ENCODE results near the gene MRPL55. TPM values are rescaled to one million over a fixed set of nuclear protein-coding genes. Genes with fewer than 3 reads are reported as not detected.

Gene MRPL55
- total and polyA plus RNA-seq, 2 experiments from 2014 or later = 57.5 to 95.1 TPM

DNA sequence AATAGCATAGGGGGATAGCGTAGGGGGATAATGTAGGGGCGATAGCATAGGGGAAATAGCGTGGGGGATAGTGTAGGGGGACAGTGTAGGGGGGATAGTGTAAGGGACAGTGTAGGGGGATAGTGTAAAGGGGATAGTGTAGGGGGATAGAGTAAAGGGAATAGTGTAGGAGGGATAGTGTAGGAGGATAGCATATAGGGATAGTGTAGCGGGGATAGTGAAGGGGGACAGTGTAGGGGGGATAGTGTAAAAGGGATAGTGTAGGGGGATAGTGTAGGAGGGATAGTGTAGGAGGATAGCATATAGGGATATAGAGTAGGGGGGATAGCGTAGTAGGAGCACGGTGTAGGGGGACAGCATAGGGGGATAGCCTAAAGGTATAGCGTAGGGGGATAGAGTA lies 40.7 kb downstream of the MRPL55 start:
- 34 to 45% methylated on average over 4 to 7 of the region's 7 CpGs for WGBS, 2 experiments (ENCODE audit: low coverage in 1 of 2, low lambda C conversion rate in 2 of 2, missing lambda C conversion rate in 2 of 2)
- H3K9me3 ChIP-seq (ENCODE audit: low read depth) = no peaks in the 10 kb centered on the region
- no peak overlapping the region for H2AFZ ChIP-seq
- in situ Hi-C loops (cut with MboI) = no loop called here
- no peak overlapping the region for H3K4me2 ChIP-seq (ENCODE audit: unreplicated experiment)
- no peak overlapping the region for H3K27ac ChIP-seq
- no peaks in the 10 kb centered on the region for H4K20me1 ChIP-seq (ENCODE audit: insufficient read depth)
- no peaks in the 10 kb centered on the region for H3K79me2 ChIP-seq (ENCODE audit: insufficient read depth)
- H3K9me2 ChIP-seq (ENCODE audit: insufficient read depth) = no peaks in the 10 kb centered on the region
- H3K4me1 ChIP-seq (ENCODE audit: insufficient read depth) = no peaks in the 10 kb centered on the region
- no peak for TF ChIP-seq EZH2phosphoT487 (IDR thresholded peaks at IDR 0.05; ENCODE audit: insufficient read depth, low read depth)
- TF ChIP-seq EZH2 (IDR thresholded peaks at IDR 0.05; ENCODE audit: insufficient read depth, poor library complexity, severe bottlenecking) = no peak
- no peak for DNase-seq
- no peak overlapping the region for H3K4me3 ChIP-seq
- H3K27me3 ChIP-seq (replicated peaks; ENCODE audit: insufficient read depth) = no peaks in the 10 kb centered on the region; the same call in 1 of the 2 replicates
- no peaks in the 10 kb centered on the region for H3K36me3 ChIP-seq (ENCODE audit: low read depth)
- no peak overlapping the region for H3K9ac ChIP-seq
- no peaks in the 10 kb centered on the region for H3F3A ChIP-seq (ENCODE audit: insufficient read depth)

GRCh38 chr1:228066891-228067654 lies 42.0 kb downstream of the MRPL55 start:
- Histone ChIP-seq H3K36me3 (ENCODE audit: low read depth) (no peaks in the 10 kb centered on the region), H3K79me2 (ENCODE audit: insufficient read depth) (no peaks in the 10 kb centered on the region), H3K9me3 (ENCODE audit: low read depth) (no peaks in the 10 kb centered on the region), H3K4me3 (no peak overlapping the region), H4K20me1 (ENCODE audit: insufficient read depth) (no peaks in the 10 kb centered on the region), H3K27me3 (replicated peaks; ENCODE audit: insufficient read depth) (no peaks in the 10 kb centered on the region; the same call in 1 of the 2 replicates), H3F3A (ENCODE audit: insufficient read depth) (no peaks in the 10 kb centered on the region), H3K9ac (no peak overlapping the region), H3K27ac (no peak overlapping the region), H3K9me2 (ENCODE audit: insufficient read depth) (no peaks in the 10 kb centered on the region), H3K4me1 (ENCODE audit: insufficient read depth) (no peaks in the 10 kb centered on the region), H3K4me2 (ENCODE audit: unreplicated experiment) (no peak overlapping the region), H2AFZ (no peak overlapping the region)
- no peak for DNase-seq
- no peak for TF ChIP-seq EZH2phosphoT487 (IDR thresholded peaks at IDR 0.05; ENCODE audit: insufficient read depth, low read depth)
- no peak for TF ChIP-seq EZH2 (IDR thresholded peaks at IDR 0.05; ENCODE audit: insufficient read depth, poor library complexity, severe bottlenecking)
- in situ Hi-C loops (cut with MboI) = no loop called here
- 38 to 42% methylated on average over 10 of the region's 10 CpGs for WGBS, 2 experiments (ENCODE audit: low coverage in 1 of 2, low lambda C conversion rate in 2 of 2, missing lambda C conversion rate in 2 of 2)

- TF ChIP-seq EZH2phosphoT487 (IDR thresholded peaks at IDR 0.05; ENCODE audit: insufficient read depth, low read depth) = no peak
- no peak for TF ChIP-seq EZH2 (IDR thresholded peaks at IDR 0.05; ENCODE audit: insufficient read depth, poor library complexity, severe bottlenecking)
- Histone ChIP-seq H3K4me3 (no peak overlapping the region), H3F3A (ENCODE audit: insufficient read depth) (no peaks in the 10 kb centered on the region), H3K4me2 (ENCODE audit: unreplicated experiment) (no peak overlapping the region), H3K4me1 (ENCODE audit: insufficient read depth) (no peaks in the 10 kb centered on the region), H3K9me2 (ENCODE audit: insufficient read depth) (no peaks in the 10 kb centered on the region), H3K9ac (no peak overlapping the region), H3K79me2 (ENCODE audit: insufficient read depth) (no peaks in the 10 kb centered on the region), H3K27me3 (replicated peaks; ENCODE audit: insufficient read depth) (peaks cover 3% of the 10 kb centered on the region), H4K20me1 (ENCODE audit: insufficient read depth) (no peaks in the 10 kb centered on the region), H3K27ac (no peak overlapping the region), H3K36me3 (ENCODE audit: low read depth) (no peaks in the 10 kb centered on the region), H2AFZ (no peak overlapping the region), H3K9me3 (ENCODE audit: low read depth) (no peaks in the 10 kb centered on the region)
- DNase-seq = no peak
- in situ Hi-C loops (cut with MboI) = no loop called here
- WGBS, 2 experiments (ENCODE audit: low coverage in 1 of 2, low lambda C conversion rate in 2 of 2, missing lambda C conversion rate in 2 of 2) = 0 to 4% methylated on average over 4 of the region's 4 CpGs
Observed at GRCh38 chr1:228066416-228066815, 42.7 kb downstream of the MRPL55 start.

DNA sequence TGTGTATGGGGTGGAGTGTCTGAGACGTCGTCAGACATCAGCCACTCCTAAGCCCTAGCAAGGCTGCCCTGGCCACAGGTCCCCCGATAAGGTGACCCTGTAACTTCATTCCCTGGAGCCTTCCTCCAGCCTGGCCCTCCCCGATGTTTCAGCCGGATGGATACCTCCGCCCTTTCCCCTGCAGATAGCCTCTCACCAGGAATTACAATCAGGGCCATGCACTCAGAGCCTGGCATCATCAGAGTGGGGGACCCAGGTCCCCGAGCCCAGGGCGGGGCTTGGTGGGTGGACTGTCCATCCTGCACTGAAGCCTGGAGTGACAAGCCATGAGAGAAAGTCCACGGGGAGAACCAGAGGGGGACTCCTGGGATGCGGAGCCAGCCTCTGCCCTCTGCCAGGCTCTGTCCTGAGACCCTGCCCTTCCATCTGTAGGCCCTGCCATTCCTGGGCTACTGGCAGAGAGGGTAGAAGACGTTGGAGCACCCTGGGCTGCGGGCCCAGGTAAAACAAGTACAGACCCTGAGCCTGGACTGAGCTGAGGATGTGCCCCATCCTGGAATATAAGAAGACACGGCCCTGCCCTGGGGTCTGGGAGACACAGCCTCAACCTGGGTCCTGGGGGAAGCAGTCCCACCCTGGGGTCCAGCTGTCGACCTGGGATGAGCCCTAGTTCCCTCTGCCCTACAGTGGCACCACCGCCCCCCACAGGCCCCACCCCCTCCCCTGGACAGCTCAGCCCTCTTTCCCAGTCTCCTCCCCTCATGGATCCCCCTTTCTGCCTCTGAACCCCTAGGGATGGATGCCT lies 43.4 kb downstream of the MRPL55 start:
- H3K4me2 ChIP-seq (ENCODE audit: unreplicated experiment) = no peak overlapping the region
- 57 to 64% methylated on average over 14 to 15 of the region's 15 CpGs for WGBS, 2 experiments (ENCODE audit: low coverage in 1 of 2, low lambda C conversion rate in 2 of 2, missing lambda C conversion rate in 2 of 2)
- no peaks in the 10 kb centered on the region for H3K9me2 ChIP-seq (ENCODE audit: insufficient read depth)
- H3K4me3 ChIP-seq = no peak overlapping the region
- H3K9me3 ChIP-seq (ENCODE audit: low read depth) = no peaks in the 10 kb centered on the region
- H2AFZ ChIP-seq = no peak overlapping the region
- no peaks in the 10 kb centered on the region for H4K20me1 ChIP-seq (ENCODE audit: insufficient read depth)
- H3K79me2 ChIP-seq (ENCODE audit: insufficient read depth) = no peaks in the 10 kb centered on the region
- in situ Hi-C loops (cut with MboI) = no loop called here
- H3K27me3 ChIP-seq (replicated peaks; ENCODE audit: insufficient read depth) = peaks cover 10% of the 10 kb centered on the region
- no peak overlapping the region for H3K9ac ChIP-seq
- no peaks in the 10 kb centered on the region for H3F3A ChIP-seq (ENCODE audit: insufficient read depth)
- DNase-seq = no peak
- no peak overlapping the region for H3K27ac ChIP-seq
- H3K4me1 ChIP-seq (ENCODE audit: insufficient read depth) = no peaks in the 10 kb centered on the region
- TF ChIP-seq EZH2phosphoT487 (IDR thresholded peaks at IDR 0.05; ENCODE audit: insufficient read depth, low read depth) = no peak
- TF ChIP-seq EZH2 (IDR thresholded peaks at IDR 0.05; ENCODE audit: insufficient read depth, poor library complexity, severe bottlenecking) = no peak
- no peaks in the 10 kb centered on the region for H3K36me3 ChIP-seq (ENCODE audit: low read depth)
